Esophagus muscularis mucosa (tissue), 4 donors: ENCODE data around the gene SLC41A3. TPM values are rescaled to one million over a fixed set of nuclear protein-coding genes. Genes with fewer than 3 reads are reported as not detected.
A peak's percentile ranks its signal among the peaks of the same experiment; 100 is the strongest.

Experiments
- DNase-seq: peaks from one replicate; pipeline ENCODE4 v3.0.0-alpha.2; 2017; ENCODE audit errors: extremely low spot score
- H3K27ac ChIP-seq, 4 donors: fragments of 200-600 bp; sonication (generic); replicated peaks in 1 of 4; 1 replicate in 3 of 4; 2 replicates in 1 of 4; pipeline ENCODE4 v1.5.1; 2016 to 2019; ENCODE audit warnings: mild to moderate bottlenecking in 1 of 4
- H3K27me3 ChIP-seq, 4 donors: fragments of 200-600 bp; sonication (generic); one replicate each; pipeline versions ENCODE4 v1.5.1 to v1.6.0; 2016 to 2019
- H3K36me3 ChIP-seq, 4 donors: fragments of 200-600 bp; sonication (generic); one replicate each; pipeline ENCODE4 v1.5.1; 2016 to 2019
- H3K4me1 ChIP-seq, 4 donors: fragments of 200-600 bp; sonication (generic); one replicate each; pipeline ENCODE4 v1.5.1; 2016 to 2019
- H3K4me3 ChIP-seq, 4 donors: fragments of 200-600 bp; sonication (generic); 1 replicate in 2 of 4; 2 replicates in 2 of 4; pipeline ENCODE4 v1.5.1; 2016 to 2019; ENCODE audit warnings: mild to moderate bottlenecking in 4 of 4, moderate library complexity in 1 of 4
- H3K9me3 ChIP-seq, 4 donors: fragments of 200-600 bp; sonication (generic); 1 replicate in 3 of 4; 2 replicates in 1 of 4; pipeline ENCODE4 v1.5.1; 2016 to 2019
- EP300 ChIP-seq: sonication (generic); formaldehyde crosslinking; IDR thresholded peaks from one replicate; pipeline ENCODE4 v1.6.1; 2017; ENCODE audit warnings: antibody characterized with exemption
- POLR2A ChIP-seq: fragments of 450-650 bp; IDR thresholded peaks from one replicate; pipeline ENCODE4 v1.6.1; 2017; ENCODE audit warnings: antibody characterized with exemption, moderate library complexity, mild to moderate bottlenecking, low read depth
- POLR2AphosphoS5 ChIP-seq, 2 donors: sonication (generic); formaldehyde crosslinking; IDR thresholded peaks; one replicate each; pipeline ENCODE4 v1.6.1; 2017; ENCODE audit warnings: antibody characterized with exemption in 2 of 2
- WGBS: methylation state at CpG from one replicate; pipeline ENCODE4 v1.1.5; 2018; 5-methylcytosine and 5-hydroxymethylcytosine counted together
- intact Hi-C: fragments of 100-400 bp; cut with DNase I; formaldehyde crosslinking; loops from one replicate; pipeline ENCODE4 v1.15.1; 2023
- total RNA-seq, 4 donors: library from RNA; depleted of rRNA; stranded (reverse); fragments of >200 nt; gene quantifications; one replicate each; pipeline versions ENCODE4 v1.1.0 to v1.2.1, GENCODE V29; 2016
- TF ChIP-seq, protein P1 (sequence below), 3 experiments: fragments of 200-600 bp in 2 of 3; fragments of 450-650 bp in 1 of 3; sonication (generic) in 2 of 3; IDR thresholded peaks; one replicate each; pipeline ENCODE4 v1.5.1; 2017 to 2019; ENCODE audit warnings: antibody characterized with exemption in 3 of 3, mild to moderate bottlenecking in 2 of 3, moderate library complexity in 1 of 3

SLC41A3 gene
- total RNA-seq, 4 donors from 2014 or later, result 31.6 to 68.1 (median 38.9) TPM

DNA sequence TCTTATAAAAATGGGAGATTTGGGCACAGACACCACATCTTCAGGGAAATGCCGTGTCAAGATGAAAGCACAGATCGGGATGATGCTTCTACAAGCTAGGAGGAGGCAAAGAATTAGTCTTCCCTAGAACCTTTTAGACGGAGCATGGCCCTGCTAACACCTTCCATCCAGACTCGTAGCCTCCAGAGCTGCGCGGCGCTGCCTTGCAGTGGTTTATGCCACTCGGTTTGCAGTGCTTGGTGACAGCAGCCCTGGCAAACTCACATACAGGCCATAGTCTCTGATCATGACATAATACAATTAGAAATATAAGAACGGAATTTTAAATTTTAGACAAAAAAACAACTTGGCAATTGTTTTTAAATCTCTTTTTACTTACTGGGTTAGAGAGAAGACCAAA lies 37.1 kb upstream of the SLC41A3 start:
- intact Hi-C loops, result no loop called here
- 84% methylated on average over 9 of the region's 9 CpGs for WGBS
- Histone ChIP-seq H3K4me1 (no peaks in the 10 kb centered on the region), H3K36me3 (peaks cover 0 to 26% (median 10%) of the 10 kb centered on the region in 4 donors), H3K27me3 (no peaks in the 10 kb centered on the region), H3K9me3 (no peaks in the 10 kb centered on the region), H3K27ac (no peak overlapping the region), H3K4me3 (no peak overlapping the region)
- DNase-seq, result peak; percentile 37
- no peak for TF ChIP-seq POLR2AphosphoS5 (IDR thresholded peaks at IDR 0.05)
- TF ChIP-seq, protein P1, sequence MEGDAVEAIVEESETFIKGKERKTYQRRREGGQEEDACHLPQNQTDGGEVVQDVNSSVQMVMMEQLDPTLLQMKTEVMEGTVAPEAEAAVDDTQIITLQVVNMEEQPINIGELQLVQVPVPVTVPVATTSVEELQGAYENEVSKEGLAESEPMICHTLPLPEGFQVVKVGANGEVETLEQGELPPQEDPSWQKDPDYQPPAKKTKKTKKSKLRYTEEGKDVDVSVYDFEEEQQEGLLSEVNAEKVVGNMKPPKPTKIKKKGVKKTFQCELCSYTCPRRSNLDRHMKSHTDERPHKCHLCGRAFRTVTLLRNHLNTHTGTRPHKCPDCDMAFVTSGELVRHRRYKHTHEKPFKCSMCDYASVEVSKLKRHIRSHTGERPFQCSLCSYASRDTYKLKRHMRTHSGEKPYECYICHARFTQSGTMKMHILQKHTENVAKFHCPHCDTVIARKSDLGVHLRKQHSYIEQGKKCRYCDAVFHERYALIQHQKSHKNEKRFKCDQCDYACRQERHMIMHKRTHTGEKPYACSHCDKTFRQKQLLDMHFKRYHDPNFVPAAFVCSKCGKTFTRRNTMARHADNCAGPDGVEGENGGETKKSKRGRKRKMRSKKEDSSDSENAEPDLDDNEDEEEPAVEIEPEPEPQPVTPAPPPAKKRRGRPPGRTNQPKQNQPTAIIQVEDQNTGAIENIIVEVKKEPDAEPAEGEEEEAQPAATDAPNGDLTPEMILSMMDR (IDR thresholded peaks at IDR 0.05), result no peak
- TF ChIP-seq EP300, result no peak
- TF ChIP-seq POLR2A, result no peak

DNA sequence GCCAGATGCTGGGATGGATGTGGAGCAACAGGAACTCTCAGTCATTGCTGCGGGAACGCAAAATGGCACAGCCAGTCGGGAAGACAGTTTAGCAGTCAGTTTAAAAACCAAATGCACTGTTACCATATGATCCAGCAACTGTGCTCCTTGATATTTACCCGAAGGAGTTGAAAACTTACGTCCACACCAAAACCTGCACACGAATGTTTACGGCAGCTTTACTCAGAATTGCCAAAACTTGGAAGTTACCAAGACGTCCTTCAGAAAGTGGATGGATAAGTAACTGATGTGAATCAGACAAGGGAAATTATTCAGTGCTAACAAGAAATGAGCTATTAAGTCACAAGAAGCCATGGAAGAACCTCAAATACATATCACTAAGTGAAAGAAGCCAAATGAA lies 36.1 kb upstream of the SLC41A3 start:
- no peak for TF ChIP-seq POLR2AphosphoS5 (IDR thresholded peaks at IDR 0.05)
- TF ChIP-seq EP300, result no peak
- no peak for TF ChIP-seq POLR2A
- TF ChIP-seq, protein P1 (IDR thresholded peaks at IDR 0.05), result no peak
- no peak overlapping the region for H3K27ac ChIP-seq
- intact Hi-C loops, result no loop called here
- H3K9me3 ChIP-seq, result no peaks in the 10 kb centered on the region
- 84% methylated on average over 8 of the region's 8 CpGs for WGBS
- peaks cover 0 to 26% (median 11%) of the 10 kb centered on the region in 4 donors for H3K36me3 ChIP-seq
- H3K4me3 ChIP-seq, result no peak overlapping the region
- DNase-seq, result peak; percentile 57
- no peaks in the 10 kb centered on the region for H3K27me3 ChIP-seq
- H3K4me1 ChIP-seq, result no peaks in the 10 kb centered on the region

DNA sequence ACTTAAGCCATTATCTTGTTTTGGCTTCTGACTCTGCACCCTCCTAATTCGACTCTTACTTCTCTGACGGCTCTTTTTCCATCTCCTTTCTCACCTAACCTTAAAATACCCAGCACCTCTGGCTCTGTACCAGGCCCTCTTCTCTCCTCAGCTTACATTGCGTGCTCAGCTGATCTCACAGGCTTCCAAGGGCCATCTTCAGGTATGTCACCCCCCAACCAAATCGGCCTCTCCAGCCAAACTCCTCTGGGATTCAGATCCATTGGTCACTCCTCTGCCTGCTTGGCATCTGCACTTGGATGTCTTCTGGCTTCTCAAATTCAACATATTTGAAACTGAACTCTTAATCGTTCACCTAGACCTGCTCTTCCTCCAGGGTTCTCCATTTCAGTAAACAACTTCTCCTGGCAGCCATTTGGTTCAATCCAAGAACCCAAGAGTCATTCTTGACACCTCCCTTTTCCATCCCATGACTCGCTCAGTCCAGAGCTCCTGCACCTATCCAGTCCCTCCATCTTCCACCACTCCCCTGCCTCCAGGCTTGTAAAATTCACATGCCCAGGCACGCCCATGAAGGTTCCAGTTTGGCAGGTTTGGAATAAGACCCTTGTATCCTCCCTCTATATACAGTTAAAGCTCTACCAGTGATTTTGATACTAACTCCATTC lies 35.2 kb upstream of the SLC41A3 start:
- TF ChIP-seq, protein P1 (IDR thresholded peaks at IDR 0.05), result no peak
- TF ChIP-seq EP300 (no peak), POLR2A (no peak)

DNA sequence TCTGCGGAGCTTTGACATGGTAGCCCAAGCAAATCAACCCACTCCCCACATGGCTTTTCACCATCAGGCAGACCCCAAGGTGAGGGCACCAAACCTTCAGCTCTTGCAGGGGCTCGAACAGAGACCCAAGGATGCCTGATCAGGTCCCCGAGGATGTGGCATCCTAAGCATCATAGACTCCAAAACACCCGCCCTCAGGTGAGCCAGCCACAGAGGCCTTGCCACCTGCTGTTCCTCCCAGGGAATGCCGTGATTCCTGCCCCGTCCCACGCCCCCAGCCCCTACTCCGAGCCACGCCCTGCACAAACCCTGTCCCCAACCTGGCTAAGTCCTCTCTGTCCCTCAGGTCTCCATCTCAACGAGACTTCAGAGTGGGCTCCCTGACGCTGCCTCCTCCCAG lies 34.7 kb upstream of the SLC41A3 start:
- no peaks in the 10 kb centered on the region for H3K9me3 ChIP-seq
- no peak overlapping the region for H3K4me3 ChIP-seq
- intact Hi-C loops, result no loop called here
- peaks cover 0 to 26% (median 7%) of the 10 kb centered on the region in 4 donors for H3K36me3 ChIP-seq
- no peaks in the 10 kb centered on the region for H3K4me1 ChIP-seq
- no peak for TF ChIP-seq POLR2A
- WGBS, result 88% methylated on average over 11 of the region's 11 CpGs
- no peak overlapping the region for H3K27ac ChIP-seq
- H3K27me3 ChIP-seq, result no peaks in the 10 kb centered on the region
- peak; percentile 77 for DNase-seq

More for the DNA sequence above, 35.2 kb upstream of the SLC41A3 start:
- Histone ChIP-seq H3K4me1 (no peaks in the 10 kb centered on the region), H3K4me3 (no peak overlapping the region), H3K27me3 (no peaks in the 10 kb centered on the region), H3K9me3 (no peaks in the 10 kb centered on the region), H3K36me3 (peaks cover 0 to 26% (median 8%) of the 10 kb centered on the region in 4 donors), H3K27ac (no peak overlapping the region)
- peak; percentile 66 for DNase-seq
- 91% methylated on average over 7 of the region's 7 CpGs for WGBS
- intact Hi-C loops, result no loop called here

DNA sequence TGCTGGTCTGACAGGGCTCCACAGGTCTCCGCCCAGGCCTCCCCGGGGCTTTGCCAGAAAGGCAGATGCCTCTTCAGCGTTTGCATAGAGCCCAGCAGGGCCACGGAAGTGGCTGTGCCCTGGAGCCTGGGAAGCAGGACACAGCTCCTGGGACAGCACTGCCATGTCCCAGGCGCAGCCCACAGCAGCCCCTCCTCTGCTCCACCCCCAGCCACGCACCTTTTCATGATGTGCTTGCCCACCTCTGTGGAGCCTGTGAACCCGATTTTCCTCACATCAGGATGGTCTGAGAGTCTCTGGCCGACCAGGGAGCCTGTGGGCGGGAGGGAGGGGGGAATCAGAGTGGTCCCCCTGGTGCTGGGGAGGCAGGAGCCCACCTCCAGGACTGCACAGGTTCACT lies 33.9 kb upstream of the SLC41A3 start:
- peak; percentile 90 for DNase-seq
- no peaks in the 10 kb centered on the region for H3K4me1 ChIP-seq
- H3K36me3 ChIP-seq, result peaks cover 0 to 26% (median 7%) of the 10 kb centered on the region in 4 donors
- WGBS, result 74% methylated on average over 6 of the region's 9 CpGs
- no peak overlapping the region for H3K27ac ChIP-seq
- intact Hi-C loops, result no loop called here
- TF ChIP-seq POLR2AphosphoS5 (IDR thresholded peaks at IDR 0.05) (no peak), EP300 (no peak), POLR2A (no peak)
- TF ChIP-seq, protein P1 (IDR thresholded peaks at IDR 0.05), result no peak
- H3K4me3 ChIP-seq, result no peak overlapping the region
- no peaks in the 10 kb centered on the region for H3K9me3 ChIP-seq
- no peaks in the 10 kb centered on the region for H3K27me3 ChIP-seq
